NT2/D1 (cell line): ENCODE measurements around the gene NAA80.

Experiments used
- DNase-seq: peaks from one replicate; pipeline ENCODE4 v3.0.0-alpha.2; 2011; ENCODE audit warnings: low read depth, low spot score
- H3K27me3 ChIP-seq: 2 replicates; pipeline ENCODE4 v1.6.0; 2011; ENCODE audit warnings: mild to moderate bottlenecking; ENCODE audit not compliant: insufficient read length, insufficient read depth
- H3K36me3 ChIP-seq: 2 replicates; pipeline ENCODE4 v1.6.1; 2011; ENCODE audit warnings: mild to moderate bottlenecking, low read length, mixed read lengths; ENCODE audit not compliant: insufficient read depth, insufficient read length
- H3K4me1 ChIP-seq: 2 replicates; pipeline ENCODE4 v1.5.1; 2011; ENCODE audit not compliant: insufficient read depth, insufficient read length
- H3K4me3 ChIP-seq: 2 replicates; pipeline ENCODE4 v1.5.1; 2011; ENCODE audit warnings: low read depth; ENCODE audit not compliant: insufficient read length
- H3K9ac ChIP-seq: 2 replicates; pipeline ENCODE4 v1.6.0; 2011; ENCODE audit warnings: low read depth; ENCODE audit not compliant: insufficient read length
- H3K9me3 ChIP-seq: 2 replicates; pipeline ENCODE4 v1.5.1; 2011; ENCODE audit warnings: mild to moderate bottlenecking, low read length; ENCODE audit not compliant: insufficient read depth
- SUZ12 ChIP-seq: IDR thresholded peaks from 2 replicates; pipeline ENCODE4 v1.6.1; 2011; ENCODE audit not compliant: insufficient read length, insufficient read depth; ENCODE audit errors: extremely low read depth
- YY1 ChIP-seq: IDR thresholded peaks from 2 replicates; pipeline ENCODE4 v1.6.1; 2011; ENCODE audit not compliant: insufficient read length, insufficient read depth
- ZNF274 ChIP-seq: IDR thresholded peaks from 2 replicates; pipeline ENCODE4 v1.6.1; 2011; ENCODE audit warnings: mild to moderate bottlenecking, low read depth, low read length

The NAA80 gene

DNA sequence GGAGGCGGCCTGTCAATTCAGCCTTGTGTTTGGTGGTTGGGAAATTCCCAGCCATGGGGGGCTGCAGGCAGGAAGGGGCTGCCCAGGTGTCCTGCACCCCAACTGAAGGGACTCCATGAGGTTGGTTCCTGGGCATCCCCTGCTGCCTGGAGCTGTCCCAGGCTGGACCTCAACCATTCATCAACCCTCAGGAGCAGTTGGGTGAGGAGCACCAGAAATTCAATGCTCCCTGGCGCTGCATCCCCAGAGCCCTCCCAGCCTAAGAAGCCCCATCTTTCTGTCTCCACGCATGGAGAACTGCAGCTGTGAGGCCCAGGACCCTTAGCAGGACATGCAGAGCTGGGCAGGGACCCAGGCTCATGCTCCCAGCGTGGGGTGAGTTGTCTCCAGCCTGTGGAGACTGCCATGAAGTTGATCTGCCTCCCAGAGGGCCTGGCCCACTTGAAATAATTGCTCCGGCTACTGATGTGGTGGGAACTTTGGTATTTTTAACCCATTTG is 38.2 kb downstream of the NAA80 start:
- Histone ChIP-seq H3K36me3 (peaks cover 40% of the 10 kb centered on the region), H3K4me3 (peak overlapping the region; percentile 45), H3K27me3 (no peaks in the 10 kb centered on the region), H3K9ac (peak overlapping the region; percentile 94), H3K4me1 (peaks cover 55% of the 10 kb centered on the region), H3K9me3 (no peaks in the 10 kb centered on the region)
- TF ChIP-seq YY1: no peak
- no peak for DNase-seq

DNA sequence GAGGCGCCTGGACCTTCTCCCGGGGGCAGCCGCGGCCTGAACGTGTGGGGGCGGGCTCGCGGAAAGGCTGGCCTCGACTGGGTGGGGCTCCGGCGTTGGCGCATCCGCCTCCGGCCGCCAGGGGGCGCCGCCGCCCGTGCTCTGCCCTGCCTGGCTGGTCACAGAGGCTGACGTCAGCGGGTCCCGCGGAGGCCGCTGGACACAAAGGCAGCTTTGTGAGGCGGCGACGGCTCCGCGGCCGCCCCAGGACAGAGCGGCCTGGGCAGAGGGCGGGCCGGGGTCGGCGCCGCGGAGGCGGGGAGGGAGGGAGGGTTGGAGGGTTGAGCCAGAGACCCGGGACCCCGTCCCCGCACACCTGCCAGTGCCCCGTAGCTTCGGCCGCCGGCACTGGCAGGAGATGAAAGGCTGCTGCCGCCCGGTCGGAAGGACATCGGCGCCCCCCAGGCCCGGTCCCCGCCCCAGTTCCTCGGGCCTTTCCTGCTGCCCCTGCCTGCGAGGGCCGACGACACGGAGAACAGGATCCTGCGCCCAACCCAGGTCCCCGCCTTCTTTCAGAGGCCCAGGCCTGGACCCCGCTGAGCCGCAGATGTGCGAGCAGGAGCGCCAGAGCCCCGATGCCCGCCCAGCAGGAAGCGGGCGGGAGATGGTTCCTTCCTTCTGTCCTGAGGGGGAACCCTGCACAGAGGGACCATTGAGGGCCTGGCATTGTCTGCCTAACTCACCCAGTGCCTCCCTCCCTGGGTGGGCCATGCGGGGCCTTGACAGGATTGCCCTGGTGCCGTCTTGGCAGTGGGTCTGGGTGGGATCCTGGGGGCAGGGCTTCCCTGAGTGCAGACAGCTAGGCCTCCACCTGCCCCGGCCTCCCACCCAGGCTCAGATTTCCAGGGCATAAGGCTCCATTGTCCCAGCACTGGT is 38.9 kb downstream of the NAA80 start:
- H3K4me1 ChIP-seq: peaks cover 51% of the 10 kb centered on the region

GRCh38 chr3:50259432-50260026 is 39.7 kb downstream of the NAA80 start:
- TF ChIP-seq SUZ12: no peak
- no peak for TF ChIP-seq ZNF274
- TF ChIP-seq YY1: no peak
- peaks cover 52% of the 10 kb centered on the region for H3K4me1 ChIP-seq
- peaks cover 52% of the 10 kb centered on the region for H3K36me3 ChIP-seq
- no peaks in the 10 kb centered on the region for H3K27me3 ChIP-seq
- H3K9ac ChIP-seq: peak overlapping the region; percentile 36
- no peak for DNase-seq
- H3K4me3 ChIP-seq: peak overlapping the region; percentile 45
- H3K9me3 ChIP-seq: no peaks in the 10 kb centered on the region

More for the DNA sequence above, 38.9 kb downstream of the NAA80 start:
- Histone ChIP-seq H3K27me3 (no peaks in the 10 kb centered on the region), H3K36me3 (peaks cover 44% of the 10 kb centered on the region), H3K4me3 (peak overlapping the region; percentile 45), H3K9ac (peak overlapping the region; percentile 94), H3K9me3 (no peaks in the 10 kb centered on the region)
- peak; percentile 86 for DNase-seq
- TF ChIP-seq YY1 (no peak), SUZ12 (no peak), ZNF274 (no peak)

DNA sequence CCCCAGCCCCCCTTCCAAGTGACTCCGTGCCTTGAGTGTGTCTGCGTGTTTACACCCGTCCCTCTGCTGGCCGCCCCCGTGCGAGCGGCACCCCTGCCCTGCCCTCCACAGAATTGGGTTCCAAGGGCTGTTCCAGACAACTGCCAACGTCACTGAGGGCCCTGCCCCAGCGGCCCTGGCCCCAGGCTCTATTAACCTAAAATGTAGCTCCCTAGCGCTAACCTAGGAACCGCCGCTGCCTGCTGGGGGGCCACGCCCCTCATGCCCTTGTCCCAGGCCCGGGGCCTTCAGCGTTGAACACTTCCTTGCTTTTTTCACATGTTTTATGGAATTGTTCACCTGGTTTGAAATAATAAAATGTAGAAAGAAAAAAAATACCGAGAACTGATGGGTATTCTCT is 40.2 kb downstream of the NAA80 start:
- H3K4me3 ChIP-seq: no peak overlapping the region
- TF ChIP-seq YY1: no peak
- DNase-seq: no peak
- no peaks in the 10 kb centered on the region for H3K27me3 ChIP-seq
- no peaks in the 10 kb centered on the region for H3K9me3 ChIP-seq
- peaks cover 50% of the 10 kb centered on the region for H3K4me1 ChIP-seq
- no peak overlapping the region for H3K9ac ChIP-seq
- H3K36me3 ChIP-seq: peaks cover 57% of the 10 kb centered on the region

GRCh38 chr3:50258029-50258680 is 41.0 kb downstream of the NAA80 start:
- peak overlapping the region; percentile 6 for H3K9ac ChIP-seq
- no peak for DNase-seq
- H3K4me3 ChIP-seq: no peak overlapping the region
- TF ChIP-seq YY1 (no peak), SUZ12 (no peak), ZNF274 (no peak)
- H3K4me1 ChIP-seq: peaks cover 50% of the 10 kb centered on the region
- H3K36me3 ChIP-seq: peaks cover 63% of the 10 kb centered on the region
- no peaks in the 10 kb centered on the region for H3K9me3 ChIP-seq
- H3K27me3 ChIP-seq: no peaks in the 10 kb centered on the region

- no peak for DNase-seq
- Histone ChIP-seq H3K27me3 (no peaks in the 10 kb centered on the region), H3K4me1 (peaks cover 48% of the 10 kb centered on the region), H3K36me3 (peaks cover 71% of the 10 kb centered on the region), H3K4me3 (no peak overlapping the region), H3K9me3 (no peaks in the 10 kb centered on the region), H3K9ac (peak overlapping the region; percentile 52)
- TF ChIP-seq YY1 (no peak), SUZ12 (no peak), ZNF274 (no peak)
Measured at GRCh38 chr3:50256978-50257890, 42.0 kb downstream of the NAA80 start.
